Colonic mucosa (tissue), 4 donors: Measurements from ENCODE around the gene TLE2. TPM values are rescaled to one million over a fixed set of nuclear protein-coding genes. Genes with fewer than 3 reads are reported as not detected.

Experiments used
- DNase-seq: peaks from one replicate; pipeline ENCODE4 v3.0.0-alpha.2; 2020
- H3K27ac ChIP-seq: fragments of 200-600 bp; one replicate; pipeline ENCODE4 v1.8.0; 2021
- H3K27me3 ChIP-seq: fragments of 200-600 bp; one replicate; pipeline ENCODE4 v1.8.0; 2021
- H3K36me3 ChIP-seq: fragments of 200-600 bp; one replicate; pipeline ENCODE4 v1.8.0; 2021
- H3K4me1 ChIP-seq: fragments of 200-600 bp; one replicate; pipeline ENCODE4 v1.8.0; 2021; ENCODE audit warnings: mild to moderate bottlenecking
- H3K4me3 ChIP-seq: fragments of 200-600 bp; one replicate; pipeline ENCODE4 v1.8.0; 2021
- H3K9ac ChIP-seq, 2 donors: one replicate each; pipeline ENCODE4 v1.7.0; 2013; ENCODE audit warnings: control low read depth in 2 of 2, low read depth in 2 of 2, low read length in 2 of 2
- H3K9me3 ChIP-seq: fragments of 200-600 bp; one replicate; pipeline ENCODE4 v1.8.0; 2021
- intact Hi-C: fragments of 100-400 bp; cut with DNase I; formaldehyde crosslinking; loops from one replicate; pipeline ENCODE4 v1.14.1; 2022
- total RNA-seq, 2 donors: library from RNA; stranded (reverse); fragmentation: NEBNext Ultra II Directional in 1 of 2; extraction: Animal tissue kit (Norgen Biotek cat#: 25700) in 1 of 2; gene quantifications; one replicate each; pipeline ENCODE4 v1.2.1, GENCODE V29; 2021
- TF ChIP-seq, protein P1 (sequence below): fragments of 200-600 bp; IDR thresholded peaks from one replicate; pipeline ENCODE4 v1.8.0; 2022; ENCODE audit warnings: antibody characterized with exemption, mild to moderate bottlenecking
- donor health status: healthy.
- donor health status: DM: no; HTN: no; CAD: no.
- donor health status: DM: no; HTN: no; CAD: no.

Gene TLE2
- total RNA-seq, 2 donors from 2014 or later = 42.8 to 52.4 TPM

DNA sequence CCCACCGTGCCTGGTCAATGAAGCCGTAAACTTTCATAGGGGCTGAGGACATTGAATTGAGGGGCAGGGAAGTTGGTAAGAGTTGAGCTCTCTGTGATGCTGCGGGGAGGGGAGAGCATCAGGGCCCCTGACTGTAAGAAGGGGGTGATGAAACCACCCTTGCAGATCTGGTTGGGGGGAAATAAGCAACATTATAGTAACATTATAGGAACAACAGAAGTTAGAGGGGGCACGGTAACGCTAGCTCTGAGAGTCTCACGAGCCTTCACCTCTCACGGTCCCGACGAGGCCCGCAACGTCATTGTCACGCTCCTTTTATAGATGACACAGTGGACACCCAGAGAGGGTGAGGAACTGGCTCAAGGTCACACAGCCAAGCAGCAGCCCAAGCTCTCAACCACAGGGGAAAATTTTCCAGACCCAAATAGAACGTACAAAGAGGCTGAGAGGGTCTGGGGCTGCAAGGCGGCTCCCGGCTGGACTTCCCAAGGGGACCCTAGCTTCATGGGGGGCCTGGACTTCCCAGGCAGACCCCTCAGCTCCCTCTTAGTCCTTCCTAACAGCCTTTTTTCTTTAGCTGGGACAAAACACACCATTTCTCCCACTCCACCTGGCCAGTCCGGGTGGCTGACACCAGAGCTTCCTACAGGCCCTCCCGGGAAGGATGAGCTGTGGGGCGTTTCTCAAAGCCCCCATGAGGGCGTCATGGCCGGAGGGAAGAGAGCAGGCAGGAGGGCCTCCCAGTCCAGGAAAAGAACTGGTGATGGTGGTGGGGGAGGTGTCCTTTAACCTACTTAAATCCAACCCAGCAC is 29.1 kb upstream of the TLE2 start:
- Histone ChIP-seq H3K9me3 (no peaks in the 10 kb centered on the region), H3K27me3 (no peaks in the 10 kb centered on the region), H3K27ac (peak overlapping the region; percentile 39), H3K9ac (no peak overlapping the region), H3K36me3 (peaks cover 11% of the 10 kb centered on the region), H3K4me1 (no peaks in the 10 kb centered on the region), H3K4me3 (no peak overlapping the region)
- TF ChIP-seq, protein P1, sequence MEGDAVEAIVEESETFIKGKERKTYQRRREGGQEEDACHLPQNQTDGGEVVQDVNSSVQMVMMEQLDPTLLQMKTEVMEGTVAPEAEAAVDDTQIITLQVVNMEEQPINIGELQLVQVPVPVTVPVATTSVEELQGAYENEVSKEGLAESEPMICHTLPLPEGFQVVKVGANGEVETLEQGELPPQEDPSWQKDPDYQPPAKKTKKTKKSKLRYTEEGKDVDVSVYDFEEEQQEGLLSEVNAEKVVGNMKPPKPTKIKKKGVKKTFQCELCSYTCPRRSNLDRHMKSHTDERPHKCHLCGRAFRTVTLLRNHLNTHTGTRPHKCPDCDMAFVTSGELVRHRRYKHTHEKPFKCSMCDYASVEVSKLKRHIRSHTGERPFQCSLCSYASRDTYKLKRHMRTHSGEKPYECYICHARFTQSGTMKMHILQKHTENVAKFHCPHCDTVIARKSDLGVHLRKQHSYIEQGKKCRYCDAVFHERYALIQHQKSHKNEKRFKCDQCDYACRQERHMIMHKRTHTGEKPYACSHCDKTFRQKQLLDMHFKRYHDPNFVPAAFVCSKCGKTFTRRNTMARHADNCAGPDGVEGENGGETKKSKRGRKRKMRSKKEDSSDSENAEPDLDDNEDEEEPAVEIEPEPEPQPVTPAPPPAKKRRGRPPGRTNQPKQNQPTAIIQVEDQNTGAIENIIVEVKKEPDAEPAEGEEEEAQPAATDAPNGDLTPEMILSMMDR = no peak
- no peak for DNase-seq
- intact Hi-C loops = no loop called here

DNA sequence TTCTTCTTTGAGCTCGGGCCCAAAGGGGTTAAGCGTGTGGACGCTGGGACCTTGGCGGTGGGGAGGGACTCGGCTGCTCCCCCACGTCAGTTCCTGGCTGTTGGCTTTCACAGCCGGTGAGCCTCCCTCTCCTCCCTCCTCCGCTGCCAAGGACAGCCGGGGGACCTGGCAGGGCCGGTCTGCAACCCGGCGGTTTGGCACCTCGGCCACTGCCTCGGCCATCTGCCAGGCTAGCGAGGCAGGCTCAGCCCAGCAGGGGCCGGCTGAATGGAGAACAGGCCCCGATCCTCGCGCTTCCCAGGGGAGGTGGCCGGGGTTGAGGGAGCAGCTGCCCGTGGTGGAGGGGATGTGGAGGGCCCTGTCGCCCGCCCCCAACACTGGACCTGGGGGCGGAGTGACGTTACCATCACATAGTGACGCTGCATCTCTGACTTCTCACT is 28.2 kb upstream of the TLE2 start:
- no peaks in the 10 kb centered on the region for H3K27me3 ChIP-seq
- no peaks in the 10 kb centered on the region for H3K4me1 ChIP-seq
- H3K9ac ChIP-seq = peak overlapping the region in 1 of 2 donors; percentile 3
- no peak overlapping the region for H3K4me3 ChIP-seq
- peak overlapping the region; percentile 39 for H3K27ac ChIP-seq
- peak; percentile 61 for DNase-seq
- TF ChIP-seq, protein P1 = no peak
- H3K9me3 ChIP-seq = no peaks in the 10 kb centered on the region
- H3K36me3 ChIP-seq = peaks cover 11% of the 10 kb centered on the region
- intact Hi-C loops = no loop called here

DNA sequence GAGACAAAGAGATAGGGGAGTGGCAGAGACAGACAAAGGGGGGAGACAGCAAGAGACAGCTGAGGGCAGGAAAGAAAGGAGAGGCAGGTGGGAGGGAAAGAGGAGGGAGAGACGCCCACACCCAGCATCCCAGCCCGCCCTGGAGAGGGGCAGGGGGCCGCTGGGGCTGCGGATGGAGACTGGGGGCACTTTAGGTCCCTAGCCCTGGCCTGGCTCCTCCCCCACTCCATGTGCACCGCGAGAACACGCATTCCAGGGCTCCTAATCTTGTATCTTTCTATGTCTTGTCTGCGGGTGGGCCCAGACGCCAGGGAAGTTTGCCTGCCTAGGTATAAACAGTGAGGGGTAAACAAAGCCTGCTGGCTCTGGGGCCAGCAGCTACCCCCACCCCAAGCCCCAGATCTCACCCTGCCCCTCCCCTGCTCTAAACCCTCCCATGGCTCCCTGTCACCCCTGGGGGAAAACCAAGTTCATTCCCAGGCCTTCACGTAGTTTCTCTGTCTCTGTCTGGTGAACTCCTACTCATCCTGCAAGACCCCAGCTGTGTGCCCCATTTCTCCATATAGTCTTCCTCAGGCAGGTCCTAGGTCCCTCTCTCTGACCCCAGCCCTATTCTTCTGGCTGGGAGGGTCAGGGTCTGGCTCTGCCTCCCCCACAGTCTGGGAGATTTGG is 27.5 kb upstream of the TLE2 start:
- no peak for DNase-seq
- Histone ChIP-seq H3K27ac (peak overlapping the region; percentile 39), H3K9ac (peak overlapping the region in 1 of 2 donors; percentile 3), H3K9me3 (no peaks in the 10 kb centered on the region), H3K4me3 (no peak overlapping the region), H3K4me1 (no peaks in the 10 kb centered on the region), H3K36me3 (peaks cover 11% of the 10 kb centered on the region), H3K27me3 (no peaks in the 10 kb centered on the region)
- TF ChIP-seq, protein P1 = no peak
- intact Hi-C loops = no loop called here

DNA sequence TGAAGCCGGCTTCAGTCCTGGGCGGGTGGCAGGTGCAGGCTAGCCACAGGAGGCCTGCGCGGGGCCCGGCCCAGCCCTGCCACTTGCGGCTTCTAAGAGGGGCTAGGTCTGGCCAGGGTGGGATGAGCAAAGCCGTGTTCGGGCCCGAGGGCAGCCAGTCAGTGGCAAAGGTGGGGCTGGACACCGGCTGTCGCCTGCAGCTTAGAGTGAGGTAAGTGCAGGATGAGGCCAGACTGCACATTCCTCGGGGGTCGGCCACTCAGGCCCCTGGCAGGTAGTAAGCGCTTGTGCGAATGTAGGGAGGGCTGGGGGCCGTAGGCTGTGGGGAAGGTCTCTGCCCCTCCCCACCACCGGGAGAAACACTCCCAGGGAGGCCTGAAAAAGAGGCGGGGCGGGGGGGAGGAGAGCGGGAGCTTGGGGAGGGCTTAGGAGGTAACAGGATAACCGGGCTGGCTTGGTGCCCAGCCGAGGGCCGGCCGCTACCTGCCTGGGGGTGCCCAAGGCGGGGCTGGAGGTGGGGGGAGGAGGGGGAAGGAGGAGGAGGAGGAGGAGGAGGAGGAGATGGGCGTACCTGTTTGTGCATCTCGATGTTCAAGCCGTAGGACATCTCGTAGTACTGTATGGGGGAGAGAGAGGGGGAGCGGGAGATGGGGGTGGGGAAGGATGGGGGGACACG is 26.8 kb upstream of the TLE2 start:
- no peak overlapping the region for H3K9ac ChIP-seq
- no peak overlapping the region for H3K27ac ChIP-seq
- intact Hi-C loops = no loop called here
- H3K36me3 ChIP-seq = peaks cover 11% of the 10 kb centered on the region
- TF ChIP-seq, protein P1 = no peak
- peak; percentile 91 for DNase-seq
- no peaks in the 10 kb centered on the region for H3K27me3 ChIP-seq
- H3K4me1 ChIP-seq = no peaks in the 10 kb centered on the region
- no peak overlapping the region for H3K4me3 ChIP-seq
- H3K9me3 ChIP-seq = no peaks in the 10 kb centered on the region

DNA sequence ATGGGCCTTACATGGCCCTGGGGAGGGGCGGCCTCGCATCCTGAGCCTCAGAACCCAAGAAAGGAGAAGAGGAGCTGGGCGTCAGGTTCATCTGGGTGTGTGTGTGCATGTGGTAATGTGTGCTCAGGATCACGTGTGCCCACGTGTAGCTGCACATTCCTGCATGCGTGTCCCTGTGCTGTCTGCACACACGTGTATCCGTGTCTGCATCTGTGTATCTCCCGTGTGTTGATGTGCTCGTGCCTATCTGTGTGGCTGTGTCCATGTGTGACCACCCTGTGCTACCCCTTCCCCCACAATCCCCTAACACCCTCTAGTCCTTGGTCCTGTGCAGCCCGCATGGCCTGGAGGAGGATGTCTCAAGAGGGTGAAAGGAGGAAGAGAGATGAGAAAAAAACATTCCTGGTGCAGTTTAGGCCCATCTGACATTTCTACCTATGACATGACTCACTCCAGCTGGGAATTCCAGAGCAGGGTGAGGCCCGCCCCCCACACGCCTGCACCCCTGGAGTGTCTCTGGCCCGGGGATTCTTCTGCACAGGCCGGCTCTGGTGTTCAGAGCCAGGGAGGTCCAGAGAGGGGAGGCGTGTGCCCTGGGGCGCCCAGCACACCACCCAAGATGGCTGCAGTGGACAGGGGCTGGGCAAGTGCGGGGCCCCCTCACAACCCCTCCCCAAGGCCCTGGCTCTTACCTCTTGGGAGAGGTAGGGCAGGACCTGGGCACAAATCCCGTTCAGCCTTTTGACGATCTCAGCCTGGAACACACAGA is 26.1 kb upstream of the TLE2 start:
- no peak overlapping the region for H3K4me3 ChIP-seq
- intact Hi-C loops = no loop called here
- H3K36me3 ChIP-seq = peaks cover 11% of the 10 kb centered on the region
- no peak overlapping the region for H3K27ac ChIP-seq
- TF ChIP-seq, protein P1 = no peak
- H3K9ac ChIP-seq = peak overlapping the region in 1 of 2 donors; percentile 48
- no peaks in the 10 kb centered on the region for H3K9me3 ChIP-seq
- DNase-seq = no peak
- no peaks in the 10 kb centered on the region for H3K4me1 ChIP-seq
- H3K27me3 ChIP-seq = no peaks in the 10 kb centered on the region
